Measurements from ENCODE around the gene RBM10.

RBM10 gene

GRCh38 chrX:47227334-47227583 lies 82.2 kb downstream of the RBM10 start:
- DNase-seq = no peak
- in situ Hi-C loops (cut with MboI; ENCODE audit: low pct_unique_long_range_greater_than_20kb, low sequenced_read_pairs) = no loop called here

GRCh38 chrX:47228550-47229270 lies 83.7 kb downstream of the RBM10 start:
- in situ Hi-C loops (cut with MboI; ENCODE audit: low pct_unique_long_range_greater_than_20kb, low sequenced_read_pairs) = no loop called here
- DNase-seq = no peak

GRCh38 chrX:47229427-47229826 lies 84.4 kb downstream of the RBM10 start:
- no peak for DNase-seq
- in situ Hi-C loops (cut with MboI; ENCODE audit: low pct_unique_long_range_greater_than_20kb, low sequenced_read_pairs) = no loop called here

GRCh38 chrX:47230136-47230868 lies 85.3 kb downstream of the RBM10 start:
- no peak for DNase-seq
- in situ Hi-C loops (cut with MboI; ENCODE audit: low pct_unique_long_range_greater_than_20kb, low sequenced_read_pairs) = no loop called here

- DNase-seq = no peak
- in situ Hi-C loops (cut with MboI; ENCODE audit: low pct_unique_long_range_greater_than_20kb, low sequenced_read_pairs) = no loop called here
Measured at GRCh38 chrX:47231167-47231566, 86.1 kb downstream of the RBM10 start.

- DNase-seq = peak; percentile 15
- in situ Hi-C loops (cut with MboI; ENCODE audit: low pct_unique_long_range_greater_than_20kb, low sequenced_read_pairs) = no loop called here
Measured at GRCh38 chrX:47232197-47232802, 87.3 kb downstream of the RBM10 start.

- in situ Hi-C loops (cut with MboI; ENCODE audit: low pct_unique_long_range_greater_than_20kb, low sequenced_read_pairs) = no loop called here
- DNase-seq = peak; percentile 68
Measured at GRCh38 chrX:47232803-47233332, 87.8 kb downstream of the RBM10 start, which contains the start of gene USP11. TSS of gene USP11 (plus strand) at chrX:47233009. CDS start at chrX:47233044, 35 bp downstream.

- peak; percentile 97 for DNase-seq
- in situ Hi-C loops (cut with MboI; ENCODE audit: low pct_unique_long_range_greater_than_20kb, low sequenced_read_pairs) = no loop called here
Measured at GRCh38 chrX:47233333-47234113, 88.5 kb downstream of the RBM10 start.

- DNase-seq = no peak
- in situ Hi-C loops (cut with MboI; ENCODE audit: low pct_unique_long_range_greater_than_20kb, low sequenced_read_pairs) = no loop called here
Measured at GRCh38 chrX:47234583-47234982, 89.6 kb downstream of the RBM10 start.

- no peak for DNase-seq
- in situ Hi-C loops (cut with MboI; ENCODE audit: low pct_unique_long_range_greater_than_20kb, low sequenced_read_pairs) = no loop called here
Measured at GRCh38 chrX:47235691-47236103, 90.7 kb downstream of the RBM10 start.
